Keratinocyte (primary cell): ENCODE data around the gene TJP2. TPM values are rescaled to one million over a fixed set of nuclear protein-coding genes. Genes with fewer than 3 reads are reported as not detected.
A peak's percentile ranks its signal among the peaks of the same experiment; 100 is the strongest.

Experiments used
- DNase-seq: peaks from one replicate; pipeline ENCODE4 v3.0.0-alpha.2; 2011; ENCODE audit warnings: low read depth, missing footprints, low spot score
- FAIRE-seq: peaks from 2 replicates; lab custom pipeline; 2011; peaks lifted over from hg19 to GRCh38; lab: Jason Lieb, UNC
- H2AFZ ChIP-seq: 2 replicates; pipeline ENCODE4 v1.6.0; 2012; ENCODE audit warnings: low read length, control low read depth, inconsistent platforms; ENCODE audit not compliant: control insufficient read depth
- H3K27ac ChIP-seq: 2 replicates; pipeline ENCODE4 v1.5.1; 2011; ENCODE audit warnings: low read length; ENCODE audit not compliant: control insufficient read depth, insufficient read depth
- H3K27me3 ChIP-seq: 3 replicates; pipeline ENCODE4 v1.6.0; 2011; ENCODE audit warnings: low read length; ENCODE audit not compliant: control insufficient read depth, insufficient read depth; ENCODE audit errors: extremely low read depth
- H3K36me3 ChIP-seq, 2 experiments: 2 replicates in 1 of 2; 3 replicates in 1 of 2; pipeline ENCODE4 v1.5.1; 2011; ENCODE audit warnings: low read length in 2 of 2, mild to moderate bottlenecking in 1 of 2; ENCODE audit not compliant: control insufficient read depth in 2 of 2, insufficient read depth in 2 of 2; ENCODE audit errors: extremely low read depth in 1 of 2
- H3K4me1 ChIP-seq: 3 replicates; pipeline ENCODE4 v1.5.1; 2011; ENCODE audit warnings: low read length; ENCODE audit not compliant: control insufficient read depth, insufficient read depth; ENCODE audit errors: extremely low read depth
- H3K4me2 ChIP-seq: 3 replicates; pipeline ENCODE4 v1.6.0; 2011; ENCODE audit warnings: low read depth, low read length; ENCODE audit not compliant: control insufficient read depth, insufficient read depth; ENCODE audit errors: extremely low read depth
- H3K4me3 ChIP-seq, 3 experiments: fragments of 200-600 bp in 1 of 3; sonication (generic) in 1 of 3; 2 replicates in 2 of 3; 3 replicates in 1 of 3; pipeline ENCODE4 v1.5.1; 2011 to 2016; ENCODE audit warnings: low read length in 3 of 3, mild to moderate bottlenecking in 3 of 3, control low read depth in 2 of 3, inconsistent platforms in 1 of 3, low read depth in 1 of 3, mixed read lengths in 1 of 3, mixed run types in 1 of 3, moderate library complexity in 1 of 3; ENCODE audit not compliant: control insufficient read depth in 2 of 3, insufficient read depth in 2 of 3; ENCODE audit errors: extremely low read depth in 1 of 3
- H3K79me2 ChIP-seq: 2 replicates; pipeline ENCODE4 v1.6.0; 2012; ENCODE audit warnings: low read length; ENCODE audit not compliant: control insufficient read depth, insufficient read depth
- H3K9ac ChIP-seq: 3 replicates; pipeline ENCODE4 v1.6.0; 2011; ENCODE audit warnings: low read length; ENCODE audit not compliant: control insufficient read depth, insufficient read depth; ENCODE audit errors: extremely low read depth
- H3K9me1 ChIP-seq: 3 replicates; pipeline ENCODE4 v1.6.0; 2011; ENCODE audit warnings: low read length; ENCODE audit not compliant: control insufficient read depth, insufficient read depth; ENCODE audit errors: extremely low read depth
- H3K9me3 ChIP-seq: 2 replicates; pipeline ENCODE4 v1.5.1; 2012; ENCODE audit warnings: low read depth, low read length; ENCODE audit not compliant: control insufficient read depth
- H4K20me1 ChIP-seq: 3 replicates; pipeline ENCODE4 v1.6.0; 2011; ENCODE audit warnings: low read length; ENCODE audit not compliant: control insufficient read depth, insufficient read depth; ENCODE audit errors: extremely low read depth
- EZH2 ChIP-seq: IDR thresholded peaks from one replicate; pipeline ENCODE4 v1.6.1; 2012; ENCODE audit warnings: inconsistent platforms, mild to moderate bottlenecking, low read length, moderate library complexity
- dilution Hi-C: fragments of 300-500 bp; cut with MboI; formaldehyde crosslinking; loops from one replicate; pipeline ENCODE4 v1.7.0; 2020; ENCODE audit warnings: low sequenced_read_pairs; ENCODE audit not compliant: extremely low pct_ligation_motif_present
- polyA plus RNA-seq, 5 experiments: library from polyadenylated mRNA; depleted of rRNA in 3 of 5; stranded (reverse) in 3 of 5; stranded (forward) in 1 of 5; unstranded in 1 of 5; fragments of >200 nt; gene quantifications; 1 replicate in 1 of 5; 2 replicates in 3 of 5; 3 replicates in 1 of 5; pipeline versions ENCODE4 v1.2.1 to v1.2.3, GENCODE V29; 2011 to 2012; ENCODE audit warnings: missing spikeins in 2 of 5, low read depth in 1 of 5, low replicate concordance in 1 of 5
- TF ChIP-seq, protein P1 (sequence below), 3 experiments: IDR thresholded peaks in 1 of 3; conservative IDR thresholded peaks in 1 of 3; optimal IDR thresholded peaks in 1 of 3; 2 replicates in 2 of 3; 3 replicates in 1 of 3; pipeline versions ENCODE3 to v1.5.1; 2011; ENCODE audit warnings: low read length in 3 of 3, mild to moderate bottlenecking in 3 of 3, moderate library complexity in 2 of 3, control low read depth in 1 of 3, inconsistent platforms in 1 of 3; ENCODE audit not compliant: insufficient read depth in 2 of 3; ENCODE audit errors: extremely low read depth in 1 of 3

Gene TJP2
- polyA plus RNA-seq, 1 donor (not counting 4 experiments of a cell fraction or from before 2014, with no cell fraction given), result 74.8 TPM

DNA sequence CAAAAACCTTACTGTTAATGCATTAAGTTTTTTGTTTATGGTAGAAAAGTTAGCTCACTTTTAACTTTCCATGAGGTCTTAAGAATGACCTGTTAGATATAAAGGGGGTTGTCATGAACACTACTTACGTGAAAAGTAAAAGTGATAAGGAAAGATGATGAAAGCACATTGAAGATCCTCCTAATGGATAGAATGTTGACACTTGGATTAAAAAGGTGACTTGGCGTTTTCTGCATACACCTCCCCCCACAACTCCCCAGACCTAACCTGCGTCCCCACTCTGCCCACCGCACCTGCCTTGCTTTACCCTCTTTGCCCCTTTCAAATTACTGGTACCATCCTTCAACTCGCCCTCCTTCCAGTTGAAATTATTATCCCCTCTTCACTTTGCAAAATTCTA is 32.0 kb downstream of the TJP2 start:
- DNase-seq (no peak), FAIRE-seq (no peak)
- Histone ChIP-seq H3K9ac (no peak overlapping the region), H4K20me1 (peaks cover 1% of the 10 kb centered on the region), H3K36me3 (no peaks in the 10 kb centered on the region), H3K4me3 (no peak overlapping the region), H3K27ac (no peak overlapping the region), H3K27me3 (no peaks in the 10 kb centered on the region), H2AFZ (no peak overlapping the region), H3K79me2 (peaks cover 91% of the 10 kb centered on the region), H3K9me3 (no peaks in the 10 kb centered on the region), H3K9me1 (peaks cover 2% of the 10 kb centered on the region), H3K4me1 (peaks cover 6% of the 10 kb centered on the region), H3K4me2 (no peak overlapping the region)
- TF ChIP-seq, protein P1, sequence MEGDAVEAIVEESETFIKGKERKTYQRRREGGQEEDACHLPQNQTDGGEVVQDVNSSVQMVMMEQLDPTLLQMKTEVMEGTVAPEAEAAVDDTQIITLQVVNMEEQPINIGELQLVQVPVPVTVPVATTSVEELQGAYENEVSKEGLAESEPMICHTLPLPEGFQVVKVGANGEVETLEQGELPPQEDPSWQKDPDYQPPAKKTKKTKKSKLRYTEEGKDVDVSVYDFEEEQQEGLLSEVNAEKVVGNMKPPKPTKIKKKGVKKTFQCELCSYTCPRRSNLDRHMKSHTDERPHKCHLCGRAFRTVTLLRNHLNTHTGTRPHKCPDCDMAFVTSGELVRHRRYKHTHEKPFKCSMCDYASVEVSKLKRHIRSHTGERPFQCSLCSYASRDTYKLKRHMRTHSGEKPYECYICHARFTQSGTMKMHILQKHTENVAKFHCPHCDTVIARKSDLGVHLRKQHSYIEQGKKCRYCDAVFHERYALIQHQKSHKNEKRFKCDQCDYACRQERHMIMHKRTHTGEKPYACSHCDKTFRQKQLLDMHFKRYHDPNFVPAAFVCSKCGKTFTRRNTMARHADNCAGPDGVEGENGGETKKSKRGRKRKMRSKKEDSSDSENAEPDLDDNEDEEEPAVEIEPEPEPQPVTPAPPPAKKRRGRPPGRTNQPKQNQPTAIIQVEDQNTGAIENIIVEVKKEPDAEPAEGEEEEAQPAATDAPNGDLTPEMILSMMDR (optimal IDR thresholded peaks at IDR 0.05 in 1 of 3, IDR thresholded peaks at IDR 0.05 in 1 of 3, conservative IDR thresholded peaks at IDR 0.05 in 1 of 3; ENCODE audit: extremely low read depth in 1 of 3, insufficient read depth in 2 of 3, low read length in 3 of 3), result no peak
- TF ChIP-seq EZH2, result no peak
- dilution Hi-C loops, result no loop called here

DNA sequence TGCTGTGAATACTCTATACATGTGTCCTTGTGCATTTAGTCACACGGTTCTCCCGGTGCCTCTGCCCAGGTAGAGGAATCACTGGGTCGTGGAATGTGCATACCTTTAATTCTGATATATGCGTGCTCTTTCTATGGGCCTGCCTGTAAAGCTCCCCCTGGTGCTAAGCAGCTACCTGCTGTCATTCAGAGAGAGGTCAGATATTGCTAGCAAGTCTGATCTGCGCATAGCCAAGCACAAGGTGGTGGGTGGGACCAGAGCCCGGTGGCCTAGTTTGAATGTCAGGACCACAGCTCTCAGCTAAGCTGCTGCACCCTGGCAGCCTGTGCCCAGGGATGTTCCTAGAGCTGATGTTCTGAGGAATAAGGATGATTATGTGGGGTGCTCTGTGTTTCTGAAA is 33.4 kb downstream of the TJP2 start:
- Histone ChIP-seq H3K27ac (no peak overlapping the region), H4K20me1 (no peaks in the 10 kb centered on the region), H3K27me3 (no peaks in the 10 kb centered on the region), H2AFZ (no peak overlapping the region), H3K4me1 (peaks cover 6% of the 10 kb centered on the region), H3K36me3 (no peaks in the 10 kb centered on the region), H3K9ac (no peak overlapping the region), H3K4me2 (no peak overlapping the region), H3K9me1 (no peaks in the 10 kb centered on the region), H3K79me2 (peaks cover 88% of the 10 kb centered on the region), H3K9me3 (no peaks in the 10 kb centered on the region), H3K4me3 (no peak overlapping the region)
- no peak for TF ChIP-seq EZH2
- TF ChIP-seq, protein P1 (optimal IDR thresholded peaks at IDR 0.05 in 1 of 3, IDR thresholded peaks at IDR 0.05 in 1 of 3, conservative IDR thresholded peaks at IDR 0.05 in 1 of 3; ENCODE audit: extremely low read depth in 1 of 3, insufficient read depth in 2 of 3, low read length in 3 of 3), result peak in 2 of 3 experiments; percentile 11 to 42
- FAIRE-seq (no peak), DNase-seq (no peak)
- dilution Hi-C loops, result no loop called here
